Vagina (tissue), 2 donors: Measurements from ENCODE around the gene SLBP.
"Not testable (repeated sequence)": the region's sequence is repeated elsewhere in the genome, so short reads cannot be mapped to it uniquely, and the experiment has no call there.

ENCODE experiments used
- CTCF ChIP-seq, 3 experiments: fragments of 450-650 bp in 2 of 3; fragments of 200-600 bp in 1 of 3; sonication (generic) in 1 of 3; IDR thresholded peaks; one replicate each; pipeline ENCODE4 v1.5.1; 2017 to 2019; ENCODE audit warnings: antibody characterized with exemption in 3 of 3, mild to moderate bottlenecking in 2 of 3, moderate library complexity in 2 of 3
- POLR2A ChIP-seq, 2 donors: fragments of 450-650 bp; IDR thresholded peaks; one replicate each; pipeline ENCODE4 v1.6.1; 2017; ENCODE audit warnings: antibody characterized with exemption in 2 of 2, mild to moderate bottlenecking in 2 of 2, moderate library complexity in 2 of 2

GRCh38 chr4:1671011-1671410 lies 41.1 kb downstream of the SLBP start:
- TF ChIP-seq POLR2A, CTCF (IDR thresholded peaks at IDR 0.05): not testable (repeated sequence)
